Right lobe of liver (tissue), 4 donors: ENCODE measurements around the gene CNOT2.

ENCODE experiments used
- CTCF ChIP-seq, 4 donors: fragments of 200-600 bp in 3 of 4; fragments of 450-650 bp in 1 of 4; IDR thresholded peaks; one replicate each; pipeline versions ENCODE4 v1.5.1 to v1.8.0; 2016 to 2022; ENCODE audit warnings: antibody characterized with exemption in 4 of 4, mild to moderate bottlenecking in 2 of 4
- POLR2A ChIP-seq: fragments of 450-650 bp; IDR thresholded peaks from one replicate; pipeline ENCODE4 v1.6.1; 2017; ENCODE audit warnings: antibody characterized with exemption, mild to moderate bottlenecking
- donor health status: DM: no; HTN: no; CAD: no.
- donor health status: DM: no; HTN: no; CAD: no.
- donor health status: DM: no; HTN: yes; CAD: no.

GRCh38 chr12:70270108-70270507, 26.9 kb downstream of the CNOT2 start:
- TF ChIP-seq CTCF (IDR thresholded peaks at IDR 0.05) (no peak), POLR2A (no peak)
